Measurements from ENCODE around the gene CARMIL1.

CARMIL1 gene

GRCh38 chr6:25309886-25310285 is 30.7 kb downstream of the CARMIL1 start:
- no peak for DNase-seq (ENCODE audit: low spot score)

- no peak for DNase-seq (ENCODE audit: low spot score)
Measured at GRCh38 chr6:25311331-25311840, 32.2 kb downstream of the CARMIL1 start.

DNA sequence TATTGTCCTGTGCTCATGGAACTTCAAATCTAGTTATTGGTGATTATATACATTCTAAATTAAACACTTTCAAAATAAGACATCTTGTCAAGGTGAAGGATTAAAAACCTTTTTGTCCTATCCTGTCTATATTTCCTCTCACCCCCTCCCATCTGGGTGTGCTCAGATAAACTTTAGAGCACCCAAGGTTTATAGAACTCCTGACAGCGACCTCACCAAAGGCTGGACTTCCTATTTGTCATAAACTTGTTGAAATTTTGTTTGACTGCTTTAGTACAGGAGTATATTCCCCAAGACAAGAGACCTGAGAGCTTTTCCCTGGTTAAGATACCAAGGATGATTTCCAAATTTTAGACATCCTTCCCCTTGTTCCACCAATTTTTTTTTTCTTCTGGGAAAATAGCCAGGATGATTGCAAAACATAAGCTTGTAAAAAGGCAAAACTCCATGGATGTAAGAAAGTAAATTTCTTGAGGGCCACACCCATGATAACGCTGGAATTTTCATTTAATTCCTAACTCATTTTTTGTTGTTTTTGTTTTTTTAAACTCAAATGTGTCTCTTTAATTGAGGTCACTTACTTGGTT is 33.0 kb downstream of the CARMIL1 start:
- no peak for DNase-seq (ENCODE audit: low spot score)

DNA sequence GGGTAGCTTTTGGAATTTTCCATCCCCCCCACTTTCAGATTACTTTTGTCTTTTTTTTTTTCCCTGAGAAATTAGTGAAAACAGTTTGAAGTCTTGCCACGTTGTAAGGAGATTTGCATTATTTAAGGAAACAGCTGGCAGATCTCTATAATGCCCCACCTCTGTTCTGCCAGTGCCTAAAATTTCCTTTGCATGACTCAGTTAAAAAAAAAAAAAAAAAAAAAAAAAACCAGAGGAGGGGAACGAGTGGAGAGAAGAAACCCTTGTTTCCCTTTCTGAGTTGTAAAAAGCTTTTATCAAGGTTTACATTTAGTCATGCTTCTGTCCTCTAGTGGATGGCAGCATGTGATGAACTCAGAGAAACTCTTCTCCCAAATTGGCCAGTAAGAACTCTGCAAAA is 33.5 kb downstream of the CARMIL1 start:
- no peak for DNase-seq (ENCODE audit: low spot score)

DNA sequence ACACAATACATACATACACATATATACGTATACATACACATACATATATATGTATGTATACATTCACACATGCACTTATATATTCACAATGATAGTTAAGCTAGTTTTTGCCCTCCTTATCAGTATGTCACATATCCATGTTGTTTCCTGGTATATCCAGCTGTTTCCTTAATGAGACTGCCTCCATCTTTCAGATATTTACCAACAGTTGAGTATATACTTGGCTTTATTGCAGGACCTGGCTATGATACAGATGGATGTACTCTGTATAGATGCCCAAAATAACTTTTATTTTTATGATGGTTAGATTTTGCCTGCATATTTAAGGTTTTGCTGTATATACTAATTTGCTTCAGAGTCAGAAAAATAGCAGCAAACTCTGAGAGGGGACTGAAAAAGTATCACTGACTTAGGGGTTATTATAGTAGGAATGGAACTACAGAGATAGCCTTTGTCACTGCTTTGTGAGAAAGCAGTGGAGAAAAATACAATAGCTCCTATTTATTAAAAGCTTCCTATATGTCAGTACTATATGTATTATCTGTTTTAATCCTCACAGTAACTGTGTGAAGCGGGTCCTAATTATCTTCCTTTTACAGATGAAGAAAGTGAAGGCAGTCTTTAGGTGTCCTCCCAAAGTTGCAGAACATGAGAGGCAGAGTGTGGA is 35.5 kb downstream of the CARMIL1 start:
- no peak for DNase-seq (ENCODE audit: low spot score)

GRCh38 chr6:25315194-25316177 is 36.3 kb downstream of the CARMIL1 start:
- DNase-seq (ENCODE audit: low spot score): no peak

- DNase-seq (ENCODE audit: low spot score): no peak
Measured at GRCh38 chr6:25316626-25317025, 37.5 kb downstream of the CARMIL1 start.

DNA sequence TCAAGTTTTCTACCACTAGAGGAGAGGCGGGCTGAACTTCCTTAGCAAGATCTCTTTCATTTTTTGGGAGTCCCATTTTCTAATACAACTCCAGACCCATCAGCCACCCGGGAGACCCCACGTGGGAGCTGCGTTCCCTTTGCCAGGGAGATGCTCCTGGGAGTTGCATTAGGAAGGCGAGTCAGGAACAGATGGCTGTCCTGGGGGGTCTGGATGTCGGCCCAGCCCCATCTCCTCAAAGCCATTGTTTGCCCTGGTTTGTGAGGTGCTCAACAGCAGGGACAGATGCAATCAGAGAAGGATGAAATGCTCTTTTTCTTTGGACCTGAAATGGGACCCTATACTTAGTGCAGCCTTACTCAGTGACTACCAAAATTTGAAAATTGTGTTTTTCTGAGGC is 39.4 kb downstream of the CARMIL1 start:
- no peak for DNase-seq (ENCODE audit: low spot score)

- no peak for DNase-seq (ENCODE audit: low spot score)
Measured at GRCh38 chr6:25320459-25320858, 41.3 kb downstream of the CARMIL1 start.

DNA sequence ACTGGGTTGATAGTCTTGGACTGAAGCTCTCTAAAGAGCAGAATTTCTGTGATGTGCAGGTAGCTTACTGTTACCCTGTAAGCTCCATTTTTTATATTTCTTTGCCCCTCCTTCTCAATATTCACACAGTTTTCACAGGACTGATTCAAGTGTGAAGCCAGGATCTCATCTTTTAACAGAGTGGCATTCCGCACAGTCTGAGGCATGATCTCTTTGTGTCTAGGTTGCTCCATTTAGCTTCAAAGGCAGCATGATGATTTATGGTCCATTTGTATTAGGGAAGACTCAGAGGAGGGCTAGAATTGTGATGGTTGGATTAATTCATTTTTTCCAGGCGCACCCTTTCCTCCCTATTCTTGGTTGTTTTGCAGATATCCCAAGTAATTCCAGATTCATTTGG is 43.5 kb downstream of the CARMIL1 start:
- DNase-seq (ENCODE audit: low spot score): no peak

DNA sequence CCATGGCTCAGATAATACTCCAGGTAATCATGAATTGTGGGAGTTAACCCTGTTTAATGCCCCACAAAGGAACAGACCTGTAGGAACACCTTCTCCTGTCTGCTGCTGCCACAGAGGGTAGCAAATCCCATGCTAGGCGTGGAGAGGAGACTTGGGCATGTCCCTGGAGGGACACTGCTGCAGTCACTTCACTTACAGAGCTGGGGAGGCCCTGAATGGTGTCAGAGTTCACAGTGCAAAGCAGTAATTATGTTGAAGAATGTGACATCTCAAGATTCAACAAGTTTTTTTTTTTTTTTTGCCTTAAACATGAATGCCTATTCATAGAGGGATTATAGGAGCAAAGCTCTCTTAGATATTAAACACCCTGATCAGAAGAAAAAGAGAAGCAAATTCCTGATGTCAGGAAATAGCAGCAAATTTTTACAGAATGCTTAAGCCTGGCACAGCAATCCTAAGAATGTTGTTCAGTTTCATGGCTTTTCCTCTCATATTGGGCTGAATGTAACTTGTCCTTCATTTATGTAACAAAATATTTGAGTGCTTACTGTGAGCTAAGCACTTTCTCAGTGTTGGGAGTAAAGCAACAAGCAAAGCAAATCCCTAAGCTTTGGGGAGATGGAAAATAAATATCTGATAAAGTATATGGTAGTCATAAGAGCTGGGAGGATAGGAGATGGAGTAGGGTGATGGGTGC is 45.0 kb downstream of the CARMIL1 start:
- DNase-seq (ENCODE audit: low spot score): no peak

- no peak for DNase-seq (ENCODE audit: low spot score)
Measured at GRCh38 chr6:25326126-25326525, 47.0 kb downstream of the CARMIL1 start.

DNA sequence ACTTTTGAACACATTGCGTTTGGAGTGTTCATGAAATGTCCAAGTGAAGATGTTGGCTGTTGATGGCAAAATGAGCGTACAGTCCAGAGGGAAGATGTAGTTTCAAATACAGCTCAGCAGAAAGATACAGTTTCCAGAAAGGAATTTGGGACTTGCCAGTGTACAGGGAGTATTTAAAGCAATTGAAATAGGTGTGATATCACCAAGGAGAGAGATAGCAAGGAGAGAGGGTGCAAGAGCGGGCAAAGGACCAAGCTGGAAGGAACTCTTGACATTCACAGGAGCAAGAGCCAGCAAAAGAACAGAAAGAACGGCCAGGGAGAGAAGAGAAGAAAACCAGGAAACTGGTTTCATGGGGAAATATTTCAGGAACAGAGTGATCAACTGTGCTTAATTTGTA is 47.8 kb downstream of the CARMIL1 start:
- DNase-seq (ENCODE audit: low spot score): no peak

- DNase-seq (ENCODE audit: low spot score): no peak
Measured at GRCh38 chr6:25327432-25327831, 48.3 kb downstream of the CARMIL1 start.

DNA sequence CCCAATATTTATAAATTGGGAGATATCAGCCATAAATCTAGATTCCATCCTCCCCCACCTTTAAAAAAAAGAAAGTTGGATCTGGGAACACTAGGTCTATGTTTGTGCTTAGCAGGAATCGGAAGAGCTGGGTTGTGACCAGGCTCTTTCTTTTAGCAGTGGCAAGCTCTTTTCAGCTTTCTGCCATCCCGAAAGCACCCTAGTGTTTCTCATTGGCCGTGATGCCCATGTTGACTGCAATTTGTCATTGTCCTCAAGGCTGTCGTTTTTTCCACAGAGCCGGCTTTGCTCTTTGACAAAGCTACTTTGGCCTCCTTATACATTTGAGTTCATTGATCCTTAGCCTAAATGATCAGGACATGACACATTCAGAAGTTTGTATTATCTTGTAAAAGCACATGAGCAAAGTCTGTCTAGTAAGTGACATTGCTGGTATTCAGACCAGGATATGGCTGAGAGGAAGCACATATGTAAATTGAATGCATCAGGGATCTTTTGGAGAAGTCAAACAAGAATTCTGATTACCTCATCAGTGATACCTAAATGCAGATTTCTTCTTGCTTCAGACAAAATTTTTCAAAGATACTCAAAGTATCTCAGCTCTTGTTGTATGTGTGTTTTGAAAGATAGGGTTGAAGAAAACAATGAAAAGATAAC is 50.1 kb downstream of the CARMIL1 start:
- no peak for DNase-seq (ENCODE audit: low spot score)

DNA sequence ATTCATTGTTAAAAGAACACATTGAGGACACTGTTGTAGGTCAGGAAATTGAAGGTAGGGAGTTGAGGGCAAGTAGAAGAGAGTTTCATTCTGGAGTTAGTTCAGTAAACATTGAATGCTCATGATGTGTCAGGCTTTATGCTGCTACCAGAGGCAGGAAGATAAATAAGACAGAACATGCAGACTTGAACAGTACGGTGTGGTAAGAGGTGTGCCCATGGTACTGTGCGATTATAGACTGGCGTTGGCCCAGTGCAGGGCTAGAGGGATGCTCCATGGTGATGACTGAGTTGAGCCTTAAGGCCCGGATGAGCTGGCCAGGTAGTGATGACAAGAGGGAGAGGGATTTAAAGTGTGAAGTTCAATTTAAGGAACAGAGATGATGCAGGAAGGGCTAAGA is 50.8 kb downstream of the CARMIL1 start:
- DNase-seq (ENCODE audit: low spot score): no peak

DNA sequence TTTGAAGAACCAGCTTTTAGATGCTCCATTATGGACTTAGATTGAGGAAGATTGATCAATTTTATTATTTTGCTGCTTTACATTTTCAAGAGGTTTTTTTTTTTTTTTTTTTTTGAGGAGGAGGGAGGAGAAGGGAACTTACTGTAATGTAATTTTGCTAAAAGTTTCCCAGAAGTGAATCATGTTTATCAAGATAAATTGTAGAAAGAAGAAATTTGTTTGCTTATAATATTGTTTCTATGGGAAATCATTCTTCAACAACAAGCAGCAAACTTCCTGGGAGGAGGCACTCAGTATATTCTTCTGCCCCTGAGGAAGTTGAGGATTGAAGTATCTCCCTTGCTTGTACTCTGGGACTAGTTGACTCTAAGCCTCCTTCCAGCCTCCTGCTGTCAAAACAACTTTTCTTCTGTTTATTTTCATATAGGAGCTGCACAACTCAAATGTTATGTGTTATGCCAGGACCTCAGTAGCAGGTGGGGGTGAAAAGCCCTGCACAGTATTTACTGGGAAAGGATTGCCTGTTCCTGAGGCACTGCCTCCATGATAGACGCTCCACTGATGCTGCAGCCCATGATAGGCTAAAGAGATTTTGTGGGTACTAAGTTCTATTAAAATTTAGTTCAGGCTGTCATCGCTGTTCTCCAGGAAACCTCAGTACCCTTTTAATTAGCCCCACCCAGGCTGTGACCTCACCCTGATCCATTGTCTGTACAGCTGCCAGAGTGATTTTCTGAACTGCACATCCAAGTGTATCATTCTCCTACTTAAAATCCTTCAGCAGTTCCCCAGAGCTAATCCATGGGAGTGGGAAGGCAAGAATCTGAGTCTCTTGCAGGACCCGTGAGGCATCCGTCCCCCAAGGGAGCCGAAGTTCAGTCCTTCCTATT is 51.9 kb downstream of the CARMIL1 start:
- no peak for DNase-seq (ENCODE audit: low spot score)

DNA sequence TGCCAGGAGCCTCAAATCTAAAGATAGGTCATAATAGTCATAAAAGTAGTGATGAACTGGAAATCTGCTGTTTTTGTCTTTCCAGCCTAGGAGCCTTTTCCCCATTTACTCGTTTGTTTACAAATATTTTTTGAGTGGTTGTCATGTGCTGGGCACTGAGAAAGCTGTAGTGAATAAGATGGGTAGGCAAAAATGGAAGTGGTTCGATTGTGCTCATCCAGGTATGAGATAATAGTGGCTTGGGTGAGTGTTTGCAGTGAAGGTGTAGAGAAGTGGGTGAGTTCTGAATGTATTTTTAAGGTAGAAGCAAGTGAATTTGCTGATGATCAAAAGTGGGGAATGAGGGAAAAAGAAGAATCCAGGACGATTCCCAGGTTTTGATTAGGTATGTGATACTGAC is 53.0 kb downstream of the CARMIL1 start:
- no peak for DNase-seq (ENCODE audit: low spot score)

- no peak for DNase-seq (ENCODE audit: low spot score)
Measured at GRCh38 chr6:25332655-25333071, 53.5 kb downstream of the CARMIL1 start.

GRCh38 chr6:25333471-25333870 is 54.3 kb downstream of the CARMIL1 start:
- no peak for DNase-seq (ENCODE audit: low spot score)

DNA sequence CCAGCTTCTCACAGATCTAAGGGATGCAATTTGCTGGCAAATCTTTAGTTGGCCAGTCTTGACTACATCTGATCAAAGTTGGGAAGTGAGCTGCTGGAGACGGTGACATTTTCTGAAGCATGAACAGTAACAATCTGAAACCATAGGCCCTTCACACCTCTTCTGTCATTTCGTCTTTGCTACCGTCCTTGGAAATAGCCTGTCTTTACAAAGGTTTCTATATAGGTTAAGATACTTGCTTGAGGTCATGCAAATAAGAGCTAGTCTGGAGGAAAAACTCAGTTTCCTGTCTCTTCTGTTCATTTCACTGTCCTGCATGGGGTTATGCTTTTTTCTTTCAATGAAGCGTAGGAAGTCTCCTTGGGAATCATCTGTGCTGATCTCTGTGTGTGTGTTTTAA is 55.6 kb downstream of the CARMIL1 start:
- no peak for DNase-seq (ENCODE audit: low spot score)
